Neural cell (in vitro differentiated cells): ENCODE measurements around the gene JOSD1. TPM values are rescaled to one million over a fixed set of nuclear protein-coding genes. Genes with fewer than 3 reads are reported as not detected.

ENCODE experiments used
- H2AFZ ChIP-seq: fragments of 200-600, 300-800 bp; sonication (generic), shearing (Covaris generic); 2 replicates; pipeline ENCODE4 v1.6.0; 2014; ENCODE audit warnings: low read depth, mild to moderate bottlenecking, antibody characterized with exemption, low read length, moderate library complexity
- H3F3A ChIP-seq: fragments of 200-600 bp; shearing (Covaris generic); 2 replicates; pipeline ENCODE4 v1.6.1; 2016; ENCODE audit warnings: mild to moderate bottlenecking, moderate library complexity, mixed read lengths, antibody characterized with exemption, low read length; ENCODE audit not compliant: insufficient read depth, poor library complexity, severe bottlenecking
- H3K27ac ChIP-seq: fragments of 200-600, 300-800 bp; sonication (generic), shearing (Covaris generic); 2 replicates; pipeline ENCODE4 v1.5.1; 2014; ENCODE audit warnings: mild to moderate bottlenecking, low read length, moderate library complexity
- H3K27me3 ChIP-seq: fragments of 300-800, 200-600 bp; sonication (generic), shearing (Covaris generic); 2 replicates; pipeline ENCODE4 v1.6.0; 2014; ENCODE audit warnings: mild to moderate bottlenecking, low read depth, low read length, moderate library complexity; ENCODE audit not compliant: insufficient read depth
- H3K36me3 ChIP-seq: fragments of 300-800, 200-600 bp; sonication (generic), shearing (Covaris generic); 2 replicates; pipeline ENCODE4 v1.5.1; 2014; ENCODE audit warnings: mild to moderate bottlenecking, antibody characterized with exemption, low read length, moderate library complexity; ENCODE audit not compliant: insufficient read depth
- H3K4me2 ChIP-seq: fragments of 300-800, 200-600 bp; sonication (generic), shearing (Covaris generic); 2 replicates; pipeline ENCODE4 v1.6.0; 2014; ENCODE audit warnings: mild to moderate bottlenecking, low read length
- H3K4me3 ChIP-seq: fragments of 300-800, 200-600 bp; sonication (generic), shearing (Covaris generic); 2 replicates; pipeline ENCODE4 v1.5.1; 2014; ENCODE audit warnings: mild to moderate bottlenecking, low read length, moderate library complexity
- H3K79me2 ChIP-seq: fragments of 200-600 bp; shearing (Covaris generic); replicated peaks from 2 replicates; pipeline ENCODE4 v1.6.0; 2014; ENCODE audit warnings: mild to moderate bottlenecking, low read length, moderate library complexity; ENCODE audit not compliant: insufficient read depth
- H3K9ac ChIP-seq: fragments of 300-800, 200-600 bp; sonication (generic), shearing (Covaris generic); 2 replicates; pipeline ENCODE4 v1.6.1; 2016; ENCODE audit warnings: mild to moderate bottlenecking, low read length, mixed read lengths
- H3K9me2 ChIP-seq: fragments of 200-600 bp; shearing (Covaris generic); 2 replicates; pipeline ENCODE4 v1.6.1; 2016; ENCODE audit warnings: mild to moderate bottlenecking, low read length, mixed read lengths; ENCODE audit not compliant: insufficient read depth
- H3K9me3 ChIP-seq: fragments of 200-600, 300-800 bp; sonication (generic), shearing (Covaris generic); 2 replicates; pipeline ENCODE4 v1.6.1; 2016; ENCODE audit warnings: mild to moderate bottlenecking, mixed run types, low read length, moderate library complexity, mixed read lengths
- H4K20me1 ChIP-seq: fragments of 200-600 bp; shearing (Covaris generic); 2 replicates; pipeline ENCODE4 v1.6.1; 2016; ENCODE audit warnings: mild to moderate bottlenecking, mixed run types; ENCODE audit not compliant: insufficient read depth
- CTCF ChIP-seq: fragments of 450-650 bp; IDR thresholded peaks from 2 replicates; pipeline ENCODE4 v1.5.1; 2014; ENCODE audit warnings: antibody characterized with exemption, mild to moderate bottlenecking, moderate library complexity; ENCODE audit not compliant: poor library complexity, severe bottlenecking
- EP300 ChIP-seq: fragments of 450-650 bp; conservative IDR thresholded peaks from 2 replicates; pipeline ENCODE4 v1.6.1; 2014; ENCODE audit warnings: antibody characterized with exemption, mild to moderate bottlenecking, moderate library complexity; ENCODE audit not compliant: poor library complexity, severe bottlenecking
- EZH2 ChIP-seq: fragments of 200-600, 300-800 bp; shearing (Covaris generic), sonication (generic); IDR thresholded peaks from 2 replicates; pipeline ENCODE4 v1.6.1; 2014; ENCODE audit warnings: antibody characterized with exemption, low read length, borderline replicate concordance, mild to moderate bottlenecking; ENCODE audit not compliant: insufficient read depth, poor library complexity, severe bottlenecking
- MXI1 ChIP-seq: fragments of 450-650 bp; conservative IDR thresholded peaks from 2 replicates; pipeline ENCODE4 v1.6.1; 2014; ENCODE audit warnings: antibody characterized with exemption, mild to moderate bottlenecking; ENCODE audit not compliant: poor library complexity, severe bottlenecking
- POLR2AphosphoS5 ChIP-seq: IDR thresholded peaks from 2 replicates; pipeline ENCODE4 v1.6.1; 2012
- RAD21 ChIP-seq: fragments of 450-650 bp; conservative IDR thresholded peaks from 2 replicates; pipeline ENCODE4 v1.6.1; 2014; ENCODE audit warnings: antibody characterized with exemption, mild to moderate bottlenecking, moderate library complexity
- REST ChIP-seq: IDR thresholded peaks from 2 replicates; pipeline ENCODE4 v1.6.1; 2012; ENCODE audit warnings: borderline replicate concordance
- SMC3 ChIP-seq: fragments of 450-650 bp; conservative IDR thresholded peaks from 2 replicates; pipeline ENCODE4 v1.6.1; 2014; ENCODE audit warnings: antibody characterized with exemption, mild to moderate bottlenecking, moderate library complexity; ENCODE audit not compliant: poor library complexity
- TAF1 ChIP-seq: IDR thresholded peaks from 2 replicates; pipeline ENCODE4 v1.6.1; 2012; ENCODE audit warnings: low read depth
- polyA plus RNA-seq: library from polyadenylated mRNA; depleted of rRNA; stranded (reverse); fragments of >200 nt; gene quantifications from 2 replicates; pipeline ENCODE4 v1.2.3, GENCODE V29; 2014

JOSD1 gene
- polyA plus RNA-seq, 1 donor from 2014 or later, result 71.3 TPM

GRCh38 chr22:38737302-38738060, 36.7 kb upstream of the JOSD1 start:
- no peaks in the 10 kb centered on the region for H3K9me2 ChIP-seq
- H4K20me1 ChIP-seq, result no peaks in the 10 kb centered on the region
- no peak overlapping the region for H3K9ac ChIP-seq
- no peaks in the 10 kb centered on the region for H3K9me3 ChIP-seq
- H3K4me3 ChIP-seq, result no peak overlapping the region
- no peaks in the 10 kb centered on the region for H3K27me3 ChIP-seq
- no peak overlapping the region for H2AFZ ChIP-seq
- no peaks in the 10 kb centered on the region for H3F3A ChIP-seq
- TF ChIP-seq POLR2AphosphoS5 (no peak), SMC3 (no peak), EP300 (no peak), CTCF (no peak), MXI1 (no peak), TAF1 (no peak), REST (no peak), EZH2 (no peak), RAD21 (no peak)
- H3K79me2 ChIP-seq, result no peaks in the 10 kb centered on the region
- no peak overlapping the region for H3K4me2 ChIP-seq
- H3K36me3 ChIP-seq, result peaks cover 16% of the 10 kb centered on the region
- H3K27ac ChIP-seq, result no peak overlapping the region

GRCh38 chr22:38736257-38736570, 35.5 kb upstream of the JOSD1 start:
- no peak overlapping the region for H3K27ac ChIP-seq
- no peaks in the 10 kb centered on the region for H4K20me1 ChIP-seq
- H3K9me3 ChIP-seq, result no peaks in the 10 kb centered on the region
- H3K4me3 ChIP-seq, result no peak overlapping the region
- no peaks in the 10 kb centered on the region for H3K27me3 ChIP-seq
- no peaks in the 10 kb centered on the region for H3F3A ChIP-seq
- H2AFZ ChIP-seq, result no peak overlapping the region
- peaks cover 16% of the 10 kb centered on the region for H3K36me3 ChIP-seq
- no peaks in the 10 kb centered on the region for H3K79me2 ChIP-seq
- H3K4me2 ChIP-seq, result no peak overlapping the region
- no peak overlapping the region for H3K9ac ChIP-seq
- no peaks in the 10 kb centered on the region for H3K9me2 ChIP-seq
- TF ChIP-seq CTCF (no peak), TAF1 (no peak), MXI1 (no peak), SMC3 (no peak), REST (no peak), POLR2AphosphoS5 (no peak), EZH2 (no peak), EP300 (no peak)
